ENCODE results near the gene SLCO3A1. TPM values are rescaled to one million over a fixed set of nuclear protein-coding genes. Genes with fewer than 3 reads are reported as not detected.

SLCO3A1 gene
- total RNA-seq, 2 experiments from 2014 or later: 29.5 to 30.4 TPM

DNA sequence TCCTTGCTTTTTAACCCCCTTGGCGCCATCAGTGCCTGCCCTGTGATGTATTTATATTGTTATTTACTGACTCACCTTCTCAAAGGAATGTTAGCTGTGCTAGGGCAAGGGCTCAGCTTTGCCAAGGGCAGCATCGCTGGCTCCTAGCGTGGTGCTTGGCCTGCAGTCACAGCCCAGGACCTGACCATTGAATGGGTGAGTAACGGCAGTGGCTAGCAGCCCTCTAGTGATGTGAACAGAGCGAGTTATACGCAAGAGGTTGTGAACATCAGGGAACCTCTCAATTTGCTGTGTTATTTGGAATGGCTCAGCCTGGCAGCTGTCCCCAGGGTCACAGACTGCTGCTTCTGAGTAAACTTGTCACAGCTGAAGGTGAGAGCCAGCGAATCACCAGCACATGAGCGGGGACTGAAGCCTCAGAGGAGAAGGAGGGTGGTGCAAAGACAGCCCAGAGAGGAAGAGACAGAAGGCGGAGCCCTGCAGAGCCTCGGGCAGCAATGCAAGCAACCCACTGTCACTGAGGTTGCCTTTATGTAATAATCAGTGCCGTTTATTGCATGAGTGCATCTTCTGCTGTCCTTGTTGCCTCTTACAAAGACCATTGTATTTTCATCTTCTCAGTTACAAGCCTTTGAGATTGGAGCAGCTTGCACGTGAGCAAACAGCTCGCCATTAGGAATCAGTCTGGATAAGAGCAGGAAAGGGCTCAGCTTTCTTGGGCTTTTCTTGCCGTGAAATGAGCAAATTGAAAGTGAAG lies 158.3 kb downstream of the SLCO3A1 start:
- Mint-ChIP-seq H3K27ac (no peak overlapping the region), H3K9me3 (no peaks in the 10 kb centered on the region), H3K27me3 (no peaks in the 10 kb centered on the region), H3K36me3 (ENCODE audit: low read depth) (no peaks in the 10 kb centered on the region), H3K4me3 (no peak overlapping the region), H3K4me1 (ENCODE audit: low read depth) (peaks cover 67% of the 10 kb centered on the region)
- TF ChIP-seq CTCF (IDR thresholded peaks at IDR 0.05): no peak
- H3K27ac ChIP-seq (ENCODE audit: low read depth in 1 of 2, low read length in 2 of 2): no peak overlapping the region
- ChIA-PET CTCF (no interaction called here), POLR2A (no interaction called here)
- no peaks in the 10 kb centered on the region for H3K36me3 ChIP-seq (ENCODE audit: insufficient read depth, low read length)
- intact Hi-C loops (cut with DNase I, micrococcal nuclease): no loop called here
- H3K4me3 ChIP-seq (ENCODE audit: low read length): no peak overlapping the region
- H3K4me1 ChIP-seq (ENCODE audit: insufficient read depth, low read length): peaks cover 48% of the 10 kb centered on the region
- ATAC-seq (ENCODE audit: poor library complexity) (no peak), DNase-seq (peak in 4 of 14 experiments; percentile 12 to 27 (median 16))
- no peaks in the 10 kb centered on the region for H3K9me3 ChIP-seq (ENCODE audit: control insufficient read depth in 1 of 2, insufficient read depth in 1 of 2, low read length in 2 of 2)
- H3K27me3 ChIP-seq (ENCODE audit: control insufficient read depth in 1 of 2, insufficient read depth in 2 of 2, low read length in 2 of 2): no peaks in the 10 kb centered on the region

- ChIA-PET CTCF (no interaction called here), POLR2A (no interaction called here)
- no peaks in the 10 kb centered on the region for H3K9me3 Mint-ChIP-seq
- no peaks in the 10 kb centered on the region for H3K27me3 ChIP-seq (ENCODE audit: control insufficient read depth in 1 of 2, insufficient read depth in 2 of 2, low read length in 2 of 2)
- no peak overlapping the region for H3K4me3 ChIP-seq (ENCODE audit: low read length)
- H3K27ac Mint-ChIP-seq: no peak overlapping the region
- H3K4me1 ChIP-seq (ENCODE audit: insufficient read depth, low read length): peaks cover 48% of the 10 kb centered on the region
- H3K27me3 Mint-ChIP-seq: no peaks in the 10 kb centered on the region
- H3K36me3 ChIP-seq (ENCODE audit: insufficient read depth, low read length): no peaks in the 10 kb centered on the region
- peaks cover 64% of the 10 kb centered on the region for H3K4me1 Mint-ChIP-seq (ENCODE audit: low read depth)
- ATAC-seq (ENCODE audit: poor library complexity): no peak
- no peak overlapping the region for H3K4me3 Mint-ChIP-seq
- no peak for TF ChIP-seq CTCF (IDR thresholded peaks at IDR 0.05)
- H3K36me3 Mint-ChIP-seq (ENCODE audit: low read depth): no peaks in the 10 kb centered on the region
- no peak for DNase-seq
- H3K27ac ChIP-seq (ENCODE audit: low read depth in 1 of 2, low read length in 2 of 2): no peak overlapping the region
- intact Hi-C loops (cut with DNase I, micrococcal nuclease): no loop called here
- H3K9me3 ChIP-seq (ENCODE audit: control insufficient read depth in 1 of 2, insufficient read depth in 1 of 2, low read length in 2 of 2): no peaks in the 10 kb centered on the region
These were observed 158.8 kb downstream of the SLCO3A1 start for GRCh38 chr15:92012368-92012629.

DNA sequence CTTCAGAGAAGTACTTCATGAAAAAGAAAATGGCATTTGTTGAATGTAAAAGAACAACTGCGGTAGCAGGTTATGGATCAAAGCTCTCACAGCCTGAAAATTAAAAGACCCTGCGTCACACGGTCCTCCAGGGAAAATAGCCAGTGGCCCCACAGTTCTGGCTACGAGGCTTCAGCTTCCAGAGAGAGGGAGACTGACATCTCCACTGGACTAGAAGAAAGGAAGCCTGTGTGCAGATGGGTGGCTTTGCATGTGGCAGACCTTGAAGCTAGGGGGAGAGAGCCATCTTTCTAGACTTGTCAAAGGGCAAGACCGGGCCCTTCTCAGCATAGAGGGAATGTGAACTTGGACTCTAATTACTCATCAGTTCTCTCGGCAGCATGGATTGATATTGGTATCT lies 159.4 kb downstream of the SLCO3A1 start:
- peaks cover 51% of the 10 kb centered on the region for H3K4me1 ChIP-seq (ENCODE audit: insufficient read depth, low read length)
- no peaks in the 10 kb centered on the region for H3K27me3 ChIP-seq (ENCODE audit: control insufficient read depth in 1 of 2, insufficient read depth in 2 of 2, low read length in 2 of 2)
- H3K36me3 Mint-ChIP-seq (ENCODE audit: low read depth): no peaks in the 10 kb centered on the region
- no peak overlapping the region for H3K27ac Mint-ChIP-seq
- H3K27ac ChIP-seq (ENCODE audit: low read depth in 1 of 2, low read length in 2 of 2): no peak overlapping the region
- no peaks in the 10 kb centered on the region for H3K9me3 ChIP-seq (ENCODE audit: control insufficient read depth in 1 of 2, insufficient read depth in 1 of 2, low read length in 2 of 2)
- no peak for TF ChIP-seq CTCF (IDR thresholded peaks at IDR 0.05)
- ChIA-PET CTCF (no interaction called here), POLR2A (no interaction called here)
- no peaks in the 10 kb centered on the region for H3K27me3 Mint-ChIP-seq
- ATAC-seq (ENCODE audit: poor library complexity): no peak
- no peaks in the 10 kb centered on the region for H3K9me3 Mint-ChIP-seq
- intact Hi-C loops (cut with DNase I, micrococcal nuclease): no loop called here
- no peak for DNase-seq
- H3K4me3 ChIP-seq (ENCODE audit: low read length): no peak overlapping the region
- H3K4me3 Mint-ChIP-seq: no peak overlapping the region
- no peaks in the 10 kb centered on the region for H3K36me3 ChIP-seq (ENCODE audit: insufficient read depth, low read length)
- H3K4me1 Mint-ChIP-seq (ENCODE audit: low read depth): peaks cover 64% of the 10 kb centered on the region

Data from CD4-positive, alpha-beta T cell (primary cell).